ENCODE measurements around the gene C1orf21.

C1orf21 gene

GRCh38 chr1:184390889-184391288 is 4.1 kb downstream of the C1orf21 start:
- no peak overlapping the region for H2AK5ac ChIP-seq (ENCODE audit: low read length)
- H3K56ac ChIP-seq (ENCODE audit: low read length) = no peak overlapping the region
- no CpG with 5 or more reads among the region's 2 CpGs for WGBS (ENCODE audit: extremely low coverage, insufficient coverage, low lambda C conversion rate)
- H3K27me3 ChIP-seq (ENCODE audit: insufficient read depth, low read length, poor library complexity) = peaks cover 7% of the 10 kb centered on the region
- H3K4me1 ChIP-seq (ENCODE audit: control insufficient read depth, low read depth, low read length) = no peaks in the 10 kb centered on the region
- DNase-seq = no peak
- H3K79me1 ChIP-seq (ENCODE audit: low read length) = no peaks in the 10 kb centered on the region
- H4K5ac ChIP-seq (ENCODE audit: low read length) = no peak overlapping the region
- no peak overlapping the region for H2BK15ac ChIP-seq (replicated peaks; ENCODE audit: low read depth)
- no peak overlapping the region for H3K4ac ChIP-seq (ENCODE audit: low read depth, low read length)
- no peak overlapping the region for H2BK5ac ChIP-seq (ENCODE audit: low read length)
- H3K18ac ChIP-seq (ENCODE audit: low read length) = no peak overlapping the region
- H3K9ac ChIP-seq (ENCODE audit: low read length) = no peak overlapping the region
- no peak overlapping the region for H4K8ac ChIP-seq (ENCODE audit: low read depth, low read length)
- no peak overlapping the region for H2BK120ac ChIP-seq (ENCODE audit: low read depth, low read length)
- H3K4me2 ChIP-seq (ENCODE audit: low read length) = no peak overlapping the region
- no peak overlapping the region for H3K23ac ChIP-seq (ENCODE audit: low read length)
- H3K4me3 ChIP-seq (ENCODE audit: low read length) = no peak overlapping the region
- no peak overlapping the region for H3K27ac ChIP-seq (ENCODE audit: low read depth, low read length)
- H3K36me3 ChIP-seq (ENCODE audit: control insufficient read depth, insufficient read depth, low read length) = no peaks in the 10 kb centered on the region
- no peaks in the 10 kb centered on the region for H3K79me2 ChIP-seq (ENCODE audit: control insufficient read depth, insufficient read depth, low read length)

- H3K4me1 ChIP-seq (ENCODE audit: control insufficient read depth, low read depth, low read length) = no peaks in the 10 kb centered on the region
- no peak overlapping the region for H3K9ac ChIP-seq (ENCODE audit: low read length)
- H2BK15ac ChIP-seq (replicated peaks; ENCODE audit: low read depth) = no peak overlapping the region
- H3K4ac ChIP-seq (ENCODE audit: low read depth, low read length) = no peak overlapping the region
- no peak overlapping the region for H3K4me2 ChIP-seq (ENCODE audit: low read length)
- WGBS (ENCODE audit: extremely low coverage, insufficient coverage, low lambda C conversion rate) = no CpG with 5 or more reads among the region's 6 CpGs
- H2BK120ac ChIP-seq (ENCODE audit: low read depth, low read length) = no peak overlapping the region
- no peaks in the 10 kb centered on the region for H3K79me1 ChIP-seq (ENCODE audit: low read length)
- no peak overlapping the region for H2AK5ac ChIP-seq (ENCODE audit: low read length)
- no peaks in the 10 kb centered on the region for H3K36me3 ChIP-seq (ENCODE audit: control insufficient read depth, insufficient read depth, low read length)
- H3K18ac ChIP-seq (ENCODE audit: low read length) = no peak overlapping the region
- no peak overlapping the region for H3K23ac ChIP-seq (ENCODE audit: low read length)
- no peaks in the 10 kb centered on the region for H3K79me2 ChIP-seq (ENCODE audit: control insufficient read depth, insufficient read depth, low read length)
- no peak overlapping the region for H4K5ac ChIP-seq (ENCODE audit: low read length)
- H3K27me3 ChIP-seq (ENCODE audit: insufficient read depth, low read length, poor library complexity) = peaks cover 6% of the 10 kb centered on the region
- H3K56ac ChIP-seq (ENCODE audit: low read length) = no peak overlapping the region
- no peak overlapping the region for H4K8ac ChIP-seq (ENCODE audit: low read depth, low read length)
- H3K4me3 ChIP-seq (ENCODE audit: low read length) = no peak overlapping the region
- no peak for DNase-seq
- H3K27ac ChIP-seq (ENCODE audit: low read depth, low read length) = no peak overlapping the region
- H2BK5ac ChIP-seq (ENCODE audit: low read length) = no peak overlapping the region
These were observed 5.2 kb downstream of the C1orf21 start for GRCh38 chr1:184392067-184392466.

GRCh38 chr1:184392779-184393522 is 6.1 kb downstream of the C1orf21 start:
- H3K9ac ChIP-seq (ENCODE audit: low read length) = no peak overlapping the region
- H3K4me1 ChIP-seq (ENCODE audit: control insufficient read depth, low read depth, low read length) = no peaks in the 10 kb centered on the region
- no peak for DNase-seq
- H3K18ac ChIP-seq (ENCODE audit: low read length) = no peak overlapping the region
- H2BK15ac ChIP-seq (replicated peaks; ENCODE audit: low read depth) = no peak overlapping the region
- H3K79me1 ChIP-seq (ENCODE audit: low read length) = no peaks in the 10 kb centered on the region
- no peaks in the 10 kb centered on the region for H3K36me3 ChIP-seq (ENCODE audit: control insufficient read depth, insufficient read depth, low read length)
- H3K4me2 ChIP-seq (ENCODE audit: low read length) = no peak overlapping the region
- peaks cover 5% of the 10 kb centered on the region for H3K27me3 ChIP-seq (ENCODE audit: insufficient read depth, low read length, poor library complexity)
- no peak overlapping the region for H4K8ac ChIP-seq (ENCODE audit: low read depth, low read length)
- no peak overlapping the region for H2AK5ac ChIP-seq (ENCODE audit: low read length)
- H3K4ac ChIP-seq (ENCODE audit: low read depth, low read length) = no peak overlapping the region
- H3K27ac ChIP-seq (ENCODE audit: low read depth, low read length) = no peak overlapping the region
- H2BK120ac ChIP-seq (ENCODE audit: low read depth, low read length) = no peak overlapping the region
- no peaks in the 10 kb centered on the region for H3K79me2 ChIP-seq (ENCODE audit: control insufficient read depth, insufficient read depth, low read length)
- H3K23ac ChIP-seq (ENCODE audit: low read length) = no peak overlapping the region
- no peak overlapping the region for H2BK5ac ChIP-seq (ENCODE audit: low read length)
- no peak overlapping the region for H3K4me3 ChIP-seq (ENCODE audit: low read length)
- H4K5ac ChIP-seq (ENCODE audit: low read length) = no peak overlapping the region
- H3K56ac ChIP-seq (ENCODE audit: low read length) = no peak overlapping the region
- WGBS (ENCODE audit: extremely low coverage, insufficient coverage, low lambda C conversion rate) = no CpG with 5 or more reads among the region's 5 CpGs

DNA sequence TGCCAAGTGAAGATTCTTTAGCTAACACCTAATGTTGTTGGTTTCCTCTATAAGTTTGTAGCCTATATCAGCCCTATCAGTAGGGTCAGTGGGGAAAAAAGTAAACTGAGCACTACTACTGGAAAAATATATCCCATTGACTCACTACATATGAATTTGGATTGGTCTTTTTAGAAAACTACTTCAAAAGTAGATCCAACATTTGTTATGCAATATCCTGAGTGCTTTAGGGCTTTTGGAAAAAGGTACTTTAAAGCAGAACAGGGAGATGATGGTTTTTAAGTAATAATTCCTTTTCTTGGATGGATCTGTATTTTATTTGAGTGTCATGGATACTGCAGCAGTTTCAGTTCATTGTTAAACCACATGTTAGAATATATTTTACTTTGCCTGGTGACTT is 7.1 kb downstream of the C1orf21 start:
- Histone ChIP-seq H3K4me1 (ENCODE audit: control insufficient read depth, low read depth, low read length) (no peaks in the 10 kb centered on the region), H3K36me3 (ENCODE audit: control insufficient read depth, insufficient read depth, low read length) (no peaks in the 10 kb centered on the region), H3K9ac (ENCODE audit: low read length) (no peak overlapping the region), H3K23ac (ENCODE audit: low read length) (no peak overlapping the region), H3K27ac (ENCODE audit: low read depth, low read length) (no peak overlapping the region), H2AK5ac (ENCODE audit: low read length) (no peak overlapping the region), H3K18ac (ENCODE audit: low read length) (no peak overlapping the region), H3K79me1 (ENCODE audit: low read length) (no peaks in the 10 kb centered on the region), H3K4ac (ENCODE audit: low read depth, low read length) (no peak overlapping the region), H4K8ac (ENCODE audit: low read depth, low read length) (no peak overlapping the region), H4K5ac (ENCODE audit: low read length) (no peak overlapping the region), H3K4me2 (ENCODE audit: low read length) (no peak overlapping the region), H3K56ac (ENCODE audit: low read length) (no peak overlapping the region), H3K27me3 (ENCODE audit: insufficient read depth, low read length, poor library complexity) (no peaks in the 10 kb centered on the region), H2BK15ac (replicated peaks; ENCODE audit: low read depth) (no peak overlapping the region), H3K79me2 (ENCODE audit: control insufficient read depth, insufficient read depth, low read length) (no peaks in the 10 kb centered on the region), H2BK120ac (ENCODE audit: low read depth, low read length) (no peak overlapping the region), H2BK5ac (ENCODE audit: low read length) (no peak overlapping the region), H3K4me3 (ENCODE audit: low read length) (no peak overlapping the region)
- DNase-seq = no peak

- no peak overlapping the region for H2AK5ac ChIP-seq (ENCODE audit: low read length)
- H3K9ac ChIP-seq (ENCODE audit: low read length) = no peak overlapping the region
- H2BK120ac ChIP-seq (ENCODE audit: low read depth, low read length) = no peak overlapping the region
- no peak overlapping the region for H3K27ac ChIP-seq (ENCODE audit: low read depth, low read length)
- no peak overlapping the region for H4K5ac ChIP-seq (ENCODE audit: low read length)
- no peaks in the 10 kb centered on the region for H3K4me1 ChIP-seq (ENCODE audit: control insufficient read depth, low read depth, low read length)
- H3K36me3 ChIP-seq (ENCODE audit: control insufficient read depth, insufficient read depth, low read length) = no peaks in the 10 kb centered on the region
- no peak overlapping the region for H3K4me2 ChIP-seq (ENCODE audit: low read length)
- no peaks in the 10 kb centered on the region for H3K79me1 ChIP-seq (ENCODE audit: low read length)
- no peak overlapping the region for H3K23ac ChIP-seq (ENCODE audit: low read length)
- no peaks in the 10 kb centered on the region for H3K27me3 ChIP-seq (ENCODE audit: insufficient read depth, low read length, poor library complexity)
- H2BK15ac ChIP-seq (replicated peaks; ENCODE audit: low read depth) = no peak overlapping the region
- no peaks in the 10 kb centered on the region for H3K79me2 ChIP-seq (ENCODE audit: control insufficient read depth, insufficient read depth, low read length)
- no peak overlapping the region for H3K4me3 ChIP-seq (ENCODE audit: low read length)
- H4K8ac ChIP-seq (ENCODE audit: low read depth, low read length) = no peak overlapping the region
- DNase-seq = no peak
- H2BK5ac ChIP-seq (ENCODE audit: low read length) = no peak overlapping the region
- H3K18ac ChIP-seq (ENCODE audit: low read length) = no peak overlapping the region
- H3K4ac ChIP-seq (ENCODE audit: low read depth, low read length) = no peak overlapping the region
- H3K56ac ChIP-seq (ENCODE audit: low read length) = no peak overlapping the region
- no CpG with 5 or more reads among the region's 2 CpGs for WGBS (ENCODE audit: extremely low coverage, insufficient coverage, low lambda C conversion rate)
These were observed 8.5 kb downstream of the C1orf21 start for GRCh38 chr1:184395370-184395769.

- Histone ChIP-seq H3K27me3 (ENCODE audit: insufficient read depth, low read length, poor library complexity) (no peaks in the 10 kb centered on the region), H3K56ac (ENCODE audit: low read length) (no peak overlapping the region), H4K8ac (ENCODE audit: low read depth, low read length) (no peak overlapping the region), H2AK5ac (ENCODE audit: low read length) (no peak overlapping the region), H3K36me3 (ENCODE audit: control insufficient read depth, insufficient read depth, low read length) (no peaks in the 10 kb centered on the region), H3K4me1 (ENCODE audit: control insufficient read depth, low read depth, low read length) (no peaks in the 10 kb centered on the region), H2BK5ac (ENCODE audit: low read length) (no peak overlapping the region), H2BK120ac (ENCODE audit: low read depth, low read length) (no peak overlapping the region), H3K23ac (ENCODE audit: low read length) (no peak overlapping the region), H3K4ac (ENCODE audit: low read depth, low read length) (no peak overlapping the region), H2BK15ac (replicated peaks; ENCODE audit: low read depth) (no peak overlapping the region), H3K79me2 (ENCODE audit: control insufficient read depth, insufficient read depth, low read length) (no peaks in the 10 kb centered on the region), H3K4me3 (ENCODE audit: low read length) (no peak overlapping the region), H3K18ac (ENCODE audit: low read length) (no peak overlapping the region), H3K4me2 (ENCODE audit: low read length) (no peak overlapping the region), H4K5ac (ENCODE audit: low read length) (no peak overlapping the region), H3K27ac (ENCODE audit: low read depth, low read length) (no peak overlapping the region), H3K79me1 (ENCODE audit: low read length) (no peaks in the 10 kb centered on the region), H3K9ac (ENCODE audit: low read length) (no peak overlapping the region)
- WGBS (ENCODE audit: extremely low coverage, insufficient coverage, low lambda C conversion rate) = no CpG with 5 or more reads among the region's 2 CpGs
- no peak for DNase-seq
These were observed 9.2 kb downstream of the C1orf21 start for GRCh38 chr1:184395937-184396480.

All from mesendoderm (in vitro differentiated cells).